ENCODE data around the gene FNBP1.
"Not testable (repeated sequence)": the region's sequence is repeated elsewhere in the genome, so short reads cannot be mapped to it uniquely, and the experiment has no call there.

The FNBP1 gene

DNA sequence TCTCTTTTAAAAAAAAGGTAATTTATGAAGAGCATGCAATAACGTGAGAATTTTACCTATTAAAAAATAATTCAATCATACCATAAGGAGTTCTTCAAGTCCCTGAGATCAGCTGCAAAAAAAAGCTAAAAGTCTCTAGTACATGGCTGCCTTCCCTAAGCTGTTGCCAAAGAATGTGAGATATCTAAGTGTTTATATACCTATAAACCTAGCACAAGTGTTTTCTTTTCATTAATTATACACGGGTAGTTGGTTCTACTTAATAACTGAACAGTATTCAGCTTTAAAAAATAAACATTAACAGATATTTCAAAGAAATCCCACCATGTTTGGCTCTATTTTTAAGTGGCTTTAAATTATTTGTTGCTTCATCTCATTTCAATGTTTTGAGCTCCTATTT, 25.9 kb downstream of the FNBP1 start:
- Mint-ChIP-seq H3K36me3 (peaks cover 20% of the 10 kb centered on the region), H3K9me3 (no peaks in the 10 kb centered on the region), H3K27ac (peak overlapping the region; percentile 97), H3K27me3 (no peaks in the 10 kb centered on the region), H3K4me3 (peak overlapping the region; percentile 61), H3K4me1 (peaks cover 74% of the 10 kb centered on the region)

DNA sequence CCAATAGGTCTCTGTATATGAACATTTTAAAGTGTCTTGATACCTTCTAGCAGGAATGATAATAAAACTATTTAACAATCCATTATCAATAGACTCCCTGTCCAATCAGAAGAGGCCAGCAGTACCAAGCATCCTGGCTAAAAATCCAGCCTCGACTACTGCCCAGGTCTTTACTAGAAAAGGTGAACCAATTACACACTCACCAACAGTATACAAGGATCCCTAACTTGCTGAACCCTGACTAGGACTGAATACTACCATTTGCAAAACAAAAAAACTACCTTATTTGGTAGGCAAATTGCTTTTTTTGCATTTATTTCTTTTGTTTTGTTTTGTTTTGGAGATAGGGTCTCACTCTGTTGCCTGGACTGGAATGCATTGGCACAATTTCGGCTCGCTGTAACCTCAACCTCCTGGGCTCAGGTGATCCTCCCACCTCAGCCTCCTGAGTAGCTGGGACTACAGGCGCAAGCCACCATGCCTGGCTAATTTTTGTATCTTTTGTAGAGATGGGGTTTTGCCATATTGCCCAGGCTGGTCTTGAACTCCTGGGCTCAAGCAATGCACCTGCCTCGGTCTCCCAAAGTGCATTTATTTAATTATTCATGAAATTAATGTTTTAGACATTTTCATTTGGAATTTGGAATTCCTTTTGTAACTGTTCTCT, 27.5 kb downstream of the FNBP1 start:
- Mint-ChIP-seq H3K4me3 (no peak overlapping the region), H3K27ac (peak overlapping the region; percentile 53), H3K4me1 (peaks cover 74% of the 10 kb centered on the region), H3K27me3 (no peaks in the 10 kb centered on the region), H3K36me3 (peaks cover 20% of the 10 kb centered on the region), H3K9me3 (no peaks in the 10 kb centered on the region)

DNA sequence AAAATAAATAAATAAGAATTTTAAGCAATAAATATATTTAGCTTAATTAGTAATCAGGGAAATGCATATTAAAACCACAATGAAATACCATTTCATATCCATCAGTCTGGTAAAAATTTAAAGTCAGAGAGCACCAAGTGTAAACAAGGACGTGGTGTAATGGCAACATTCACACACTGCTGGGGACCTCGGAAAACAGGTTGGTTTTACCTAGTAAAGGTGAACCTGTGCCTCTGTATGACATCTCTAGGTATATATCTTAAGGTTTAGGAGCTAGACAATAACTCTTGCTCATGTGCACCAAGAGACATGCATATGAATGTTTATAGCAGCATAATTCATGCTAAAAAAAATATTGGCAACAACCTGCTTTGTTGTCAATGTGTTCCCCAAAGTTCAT, 29.7 kb downstream of the FNBP1 start:
- Mint-ChIP-seq H3K27me3 (no peaks in the 10 kb centered on the region), H3K36me3 (peaks cover 24% of the 10 kb centered on the region), H3K4me1 (peaks cover 81% of the 10 kb centered on the region), H3K4me3 (no peak overlapping the region), H3K27ac (peak overlapping the region; percentile 80), H3K9me3 (no peaks in the 10 kb centered on the region)

DNA sequence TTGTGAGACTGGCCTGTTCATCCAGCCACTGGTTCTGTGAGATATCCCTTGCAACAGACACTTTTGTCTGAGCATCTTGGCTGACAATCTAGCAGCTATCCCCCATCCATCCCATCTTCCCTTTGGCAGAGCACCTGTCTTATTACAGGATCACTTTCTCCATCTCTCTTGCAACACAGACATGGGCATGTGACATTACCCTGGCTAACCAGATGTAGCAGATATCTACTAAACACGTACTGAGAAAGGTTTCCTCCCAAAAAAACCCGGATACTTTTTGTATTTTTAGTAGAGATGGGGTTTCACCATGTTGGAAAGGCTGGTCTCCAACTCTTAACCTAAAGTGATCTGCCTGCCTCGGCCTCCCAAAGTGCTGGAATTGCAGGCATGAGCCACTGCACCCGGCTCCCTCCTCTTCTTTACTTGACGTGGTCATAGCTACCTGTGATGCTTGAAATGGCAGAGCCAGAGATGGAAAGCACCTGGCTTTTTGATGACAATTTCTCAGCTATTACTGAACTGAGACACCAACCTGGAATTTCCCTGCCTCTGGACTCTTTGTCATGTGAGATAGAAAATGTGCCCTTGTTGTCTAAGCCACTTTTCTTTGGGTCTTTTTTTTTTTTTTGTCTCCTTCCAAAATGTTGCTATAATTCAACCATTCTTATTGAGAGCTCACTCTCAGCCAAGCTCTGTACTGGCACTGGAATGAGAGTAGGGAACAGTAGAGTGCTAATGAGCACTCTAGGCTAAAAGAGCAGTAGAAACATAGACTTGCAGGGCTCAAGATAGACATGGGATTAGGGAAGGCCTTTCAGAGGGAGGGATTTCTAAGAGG, 32.6 kb downstream of the FNBP1 start:
- Mint-ChIP-seq H3K27ac (peak overlapping the region; percentile 99), H3K4me1 (peaks cover 90% of the 10 kb centered on the region)

DNA sequence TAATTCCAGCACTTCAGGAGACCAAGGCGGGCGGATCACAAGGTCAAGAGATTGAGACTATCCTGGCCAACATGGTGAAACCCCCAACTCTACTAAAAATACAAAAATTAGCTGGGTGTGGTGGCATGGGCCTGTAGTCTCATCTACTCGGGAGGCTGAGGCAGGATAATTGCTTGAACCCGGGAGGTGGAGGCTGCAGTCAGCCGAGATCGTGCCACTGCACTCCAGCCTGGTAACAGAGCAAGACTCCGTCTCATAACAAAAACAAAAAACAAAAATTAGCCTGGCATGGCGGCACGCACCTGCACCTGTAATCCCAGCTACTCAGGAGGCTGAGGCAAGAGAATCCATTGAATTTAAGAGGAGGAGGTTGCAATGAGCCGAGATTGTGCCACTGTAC, 33.4 kb downstream of the FNBP1 start:
- H3K27me3 Mint-ChIP-seq, H3K9me3 Mint-ChIP-seq: not testable (repeated sequence)
- Mint-ChIP-seq H3K36me3 (peaks cover 15% of the 10 kb centered on the region), H3K4me1 (peaks cover 83% of the 10 kb centered on the region), H3K27ac (peak overlapping the region; percentile 99), H3K4me3 (peak overlapping the region; percentile 26)

More for the DNA sequence above, 32.6 kb downstream of the FNBP1 start:
- peaks cover 15% of the 10 kb centered on the region for H3K36me3 Mint-ChIP-seq
- H3K9me3 Mint-ChIP-seq: no peaks in the 10 kb centered on the region
- peak overlapping the region; percentile 70 for H3K4me3 Mint-ChIP-seq
- H3K27me3 Mint-ChIP-seq: no peaks in the 10 kb centered on the region

DNA sequence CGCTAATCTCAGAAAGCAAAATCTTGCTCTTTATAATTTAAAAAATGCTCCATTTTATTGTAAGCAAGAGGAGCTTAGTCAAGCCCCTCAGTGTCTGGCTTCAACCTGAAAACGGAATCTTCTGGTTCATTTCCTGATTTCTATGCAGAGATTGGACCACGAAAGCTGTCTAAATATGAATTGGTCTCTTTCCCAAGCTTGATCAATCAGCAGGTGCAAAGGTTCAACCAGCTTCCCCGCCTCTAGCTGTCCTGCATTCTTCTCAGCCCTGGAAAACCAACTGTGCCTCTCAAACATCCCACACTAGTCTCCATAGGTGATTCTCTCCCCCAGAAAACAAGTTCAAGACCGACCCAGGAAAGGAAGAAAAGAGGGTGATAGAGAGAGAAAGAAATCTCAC, 34.5 kb downstream of the FNBP1 start:
- Mint-ChIP-seq H3K4me1 (peaks cover 85% of the 10 kb centered on the region), H3K36me3 (peaks cover 13% of the 10 kb centered on the region), H3K9me3 (no peaks in the 10 kb centered on the region), H3K27ac (peak overlapping the region; percentile 99), H3K27me3 (no peaks in the 10 kb centered on the region), H3K4me3 (peak overlapping the region; percentile 30)

DNA sequence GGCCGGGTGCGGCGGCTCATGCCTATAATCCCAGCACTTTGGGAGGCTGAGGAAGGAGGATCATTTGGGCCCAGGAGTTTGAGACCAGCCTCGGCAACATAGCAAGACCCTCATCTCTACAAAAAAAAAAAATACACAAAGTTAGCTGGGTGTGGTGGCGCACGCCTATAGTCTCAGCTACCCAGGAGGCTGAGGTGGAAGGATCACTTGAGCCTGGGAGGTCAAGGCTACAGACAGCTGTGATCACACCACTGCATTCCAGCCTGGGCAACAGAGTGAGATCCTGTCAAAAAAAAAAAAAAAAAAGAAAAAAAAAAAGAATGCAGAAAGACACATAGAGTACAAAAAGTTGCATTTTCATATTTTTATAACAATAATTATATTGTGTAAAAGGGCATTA, 36.0 kb downstream of the FNBP1 start:
- H3K36me3 Mint-ChIP-seq: peaks cover 13% of the 10 kb centered on the region
- peak overlapping the region; percentile 79 for H3K27ac Mint-ChIP-seq
- not testable (repeated sequence) for H3K4me3 Mint-ChIP-seq, H3K9me3 Mint-ChIP-seq, H3K27me3 Mint-ChIP-seq
- H3K4me1 Mint-ChIP-seq: peaks cover 85% of the 10 kb centered on the region

DNA sequence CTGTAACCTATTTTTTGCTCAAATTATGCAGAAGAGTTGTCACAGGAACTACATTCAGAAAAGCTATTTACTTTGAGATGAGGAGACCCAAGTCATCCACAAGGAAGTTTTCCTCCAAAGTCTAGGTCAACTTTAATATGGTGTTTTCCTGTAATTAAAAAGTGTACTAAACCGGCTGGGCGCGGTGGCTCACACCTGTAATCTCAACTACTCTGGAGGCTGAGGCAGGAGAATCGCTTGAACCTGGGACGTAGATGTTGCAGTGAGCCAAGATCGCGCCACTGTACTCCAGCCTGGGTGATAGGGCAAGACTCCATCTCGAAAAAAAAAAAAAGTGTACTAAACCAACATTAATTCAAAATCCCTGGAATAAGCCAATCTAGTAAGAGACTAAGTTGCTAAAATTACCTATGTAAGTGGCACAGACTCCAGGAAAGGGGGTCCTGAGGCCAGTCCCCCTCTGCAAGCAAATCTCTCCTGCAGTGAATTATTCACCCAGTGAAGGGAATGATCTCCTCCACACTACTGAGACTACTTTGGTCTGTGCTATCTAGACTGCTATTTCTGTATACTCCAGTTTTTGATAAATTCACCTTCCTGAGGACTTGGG, 38.9 kb downstream of the FNBP1 start:
- Mint-ChIP-seq H3K4me3 (no peak overlapping the region), H3K4me1 (peaks cover 77% of the 10 kb centered on the region), H3K36me3 (peaks cover 5% of the 10 kb centered on the region), H3K9me3 (no peaks in the 10 kb centered on the region), H3K27me3 (no peaks in the 10 kb centered on the region), H3K27ac (no peak overlapping the region)

DNA sequence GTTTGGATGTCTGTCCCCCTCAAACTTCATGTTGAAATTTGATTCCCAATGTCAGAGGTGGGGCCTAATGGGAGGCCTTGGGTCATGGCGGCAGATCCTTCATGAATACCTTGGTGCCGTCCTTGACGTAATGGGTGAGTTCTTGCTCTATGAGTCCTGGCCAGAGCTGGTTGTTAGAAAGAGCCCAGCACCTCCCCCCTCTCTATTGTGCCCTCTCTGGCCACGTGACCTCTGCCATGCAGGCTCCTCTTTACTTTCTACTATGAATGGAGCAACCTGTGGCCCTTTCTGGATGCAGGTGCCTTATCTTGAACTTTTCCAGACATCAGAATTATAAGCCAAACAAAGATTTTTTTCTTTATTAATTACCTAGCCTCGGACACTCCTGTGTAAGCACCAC, 40.7 kb downstream of the FNBP1 start:
- peaks cover 77% of the 10 kb centered on the region for H3K4me1 Mint-ChIP-seq
- H3K27ac Mint-ChIP-seq: peak overlapping the region; percentile 62

DNA sequence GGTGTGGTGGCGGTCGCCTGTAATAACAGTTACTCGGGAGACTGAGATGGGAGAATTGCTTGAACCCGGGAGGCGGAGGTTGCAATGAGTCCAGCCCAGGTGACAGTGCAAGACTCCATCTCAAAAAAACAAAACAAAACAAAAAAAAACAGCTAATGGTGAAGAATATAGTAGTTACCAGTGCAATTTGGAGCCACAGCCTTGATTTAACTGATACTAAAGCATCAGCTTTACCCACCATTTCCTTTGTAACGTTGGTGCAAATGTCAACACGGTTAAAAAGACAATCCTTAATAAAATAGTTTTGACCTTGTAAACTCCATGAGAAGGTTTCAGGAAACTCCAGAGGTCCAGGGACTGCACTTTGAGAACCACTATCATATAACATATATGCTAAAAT, 41.8 kb downstream of the FNBP1 start:
- no peak overlapping the region for H3K4me3 Mint-ChIP-seq

More for the DNA sequence above, 40.7 kb downstream of the FNBP1 start:
- Mint-ChIP-seq H3K36me3 (peaks cover 7% of the 10 kb centered on the region), H3K4me3 (no peak overlapping the region), H3K27me3 (no peaks in the 10 kb centered on the region), H3K9me3 (no peaks in the 10 kb centered on the region)

DNA sequence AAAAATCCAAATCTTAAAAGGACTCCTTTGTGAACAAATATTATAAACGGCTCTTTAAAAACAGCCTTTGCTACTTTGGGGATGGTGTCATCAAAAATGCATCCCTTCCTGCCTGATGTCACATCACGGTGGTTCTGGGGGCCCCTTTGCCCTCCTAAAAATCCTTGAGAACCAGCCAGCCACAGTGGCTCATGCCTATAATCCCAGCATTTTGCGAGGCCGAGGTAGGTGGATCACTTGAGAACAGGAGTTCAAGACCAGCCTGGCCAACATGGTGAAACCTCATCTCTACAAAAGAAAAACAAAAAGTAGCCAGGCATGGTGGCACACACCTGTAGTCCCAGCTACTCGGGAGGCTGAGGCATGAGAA, 43.9 kb downstream of the FNBP1 start:
- Mint-ChIP-seq H3K27ac (peak overlapping the region; percentile 99), H3K4me1 (peaks cover 82% of the 10 kb centered on the region), H3K4me3 (peak overlapping the region; percentile 82), H3K27me3 (no peaks in the 10 kb centered on the region), H3K36me3 (peaks cover 19% of the 10 kb centered on the region), H3K9me3 (no peaks in the 10 kb centered on the region)

More for the DNA sequence above, 41.8 kb downstream of the FNBP1 start:
- Mint-ChIP-seq H3K36me3 (peaks cover 8% of the 10 kb centered on the region), H3K27me3 (no peaks in the 10 kb centered on the region), H3K4me1 (peaks cover 75% of the 10 kb centered on the region), H3K9me3 (no peaks in the 10 kb centered on the region), H3K27ac (peak overlapping the region; percentile 59)

DNA sequence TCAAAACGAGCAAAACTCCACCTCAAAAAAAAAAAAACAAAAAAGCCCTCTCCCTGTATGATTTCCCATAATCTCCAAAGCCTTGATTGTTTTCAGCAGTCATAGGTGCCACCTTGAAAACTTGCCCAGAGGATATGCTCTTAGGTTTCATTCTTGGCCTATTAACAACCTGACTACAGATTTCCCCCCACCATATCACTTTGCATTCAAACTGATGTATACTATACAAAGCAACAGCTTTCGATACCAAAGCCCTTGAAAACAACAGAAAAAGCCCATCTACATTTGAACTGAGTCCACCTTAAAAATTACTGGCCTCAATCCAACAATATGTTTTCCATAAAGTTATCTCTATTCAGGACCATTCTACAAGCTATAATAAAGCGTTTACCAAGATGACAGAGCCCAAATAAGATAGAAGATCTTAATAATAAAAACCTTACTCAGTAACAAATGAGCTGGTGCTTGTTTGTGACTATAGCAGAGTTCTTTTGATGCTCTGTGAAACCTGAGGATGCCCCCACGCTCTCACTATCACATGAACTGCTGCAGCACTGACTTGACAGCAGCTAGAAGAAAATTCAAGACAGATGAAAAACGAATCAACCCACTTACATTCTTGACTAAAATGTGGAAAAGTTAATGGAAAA, 44.4 kb downstream of the FNBP1 start:
- H3K4me3 Mint-ChIP-seq: peak overlapping the region; percentile 82
- H3K4me1 Mint-ChIP-seq: peaks cover 81% of the 10 kb centered on the region
- H3K36me3 Mint-ChIP-seq: peaks cover 22% of the 10 kb centered on the region
- H3K27me3 Mint-ChIP-seq: no peaks in the 10 kb centered on the region
- no peaks in the 10 kb centered on the region for H3K9me3 Mint-ChIP-seq
- peak overlapping the region; percentile 99 for H3K27ac Mint-ChIP-seq

DNA sequence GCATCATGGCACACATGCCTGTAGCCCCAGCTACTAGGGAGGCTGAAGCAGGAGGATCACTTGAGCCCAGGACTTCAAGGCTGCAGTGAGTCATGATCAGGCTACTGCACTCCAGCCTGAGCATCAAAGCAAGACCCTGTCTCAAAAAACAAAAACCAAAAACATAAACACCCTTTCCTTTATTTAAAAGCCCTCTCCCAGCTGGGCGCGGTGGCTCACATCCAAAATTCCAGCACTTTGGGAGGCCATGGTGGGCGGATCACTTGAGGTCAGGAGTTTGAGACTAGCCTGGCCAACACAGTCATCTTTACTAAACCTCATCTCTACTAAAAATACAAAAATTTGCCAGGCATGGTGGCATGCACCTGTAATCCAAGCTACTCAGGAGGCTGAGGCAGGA, 45.3 kb downstream of the FNBP1 start:
- H3K9me3 Mint-ChIP-seq, H3K27me3 Mint-ChIP-seq, H3K4me3 Mint-ChIP-seq: not testable (repeated sequence)
- Mint-ChIP-seq H3K4me1 (peaks cover 72% of the 10 kb centered on the region), H3K36me3 (peaks cover 22% of the 10 kb centered on the region), H3K27ac (peak overlapping the region; percentile 55)

DNA sequence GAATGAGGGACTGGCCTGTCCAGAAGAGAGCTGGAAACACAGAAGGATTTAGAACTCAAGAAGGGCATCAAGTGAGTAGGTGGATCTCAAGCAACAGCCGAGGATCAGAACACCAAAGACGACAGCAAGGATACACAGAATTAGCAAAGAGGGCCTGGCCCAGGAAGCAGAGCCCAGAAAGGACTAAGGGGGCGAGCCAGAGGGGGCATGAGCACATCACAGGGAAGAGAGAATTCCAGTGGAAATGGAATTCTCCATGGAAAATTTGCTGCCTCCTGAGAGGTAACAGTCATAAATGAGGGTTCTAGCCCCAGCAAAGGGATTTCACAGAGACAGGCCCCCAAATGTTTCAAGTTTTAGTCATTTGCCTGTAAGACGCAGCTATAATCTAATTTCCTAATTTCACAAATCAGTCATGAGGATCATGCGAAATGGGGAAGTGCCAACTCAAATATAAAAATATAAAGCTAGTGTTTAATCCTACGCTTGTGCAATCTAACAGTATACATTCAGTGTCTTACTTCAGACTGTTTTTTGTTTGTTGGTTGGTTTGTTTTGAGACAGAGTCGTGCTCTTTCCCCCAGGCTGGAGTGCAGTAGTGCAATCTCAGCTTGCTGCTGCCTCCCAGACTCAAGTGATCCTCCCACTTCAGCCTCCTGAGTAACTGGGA, 46.7 kb downstream of the FNBP1 start:
- Mint-ChIP-seq H3K36me3 (peaks cover 21% of the 10 kb centered on the region), H3K27me3 (no peaks in the 10 kb centered on the region), H3K9me3 (no peaks in the 10 kb centered on the region), H3K27ac (peak overlapping the region; percentile 100), H3K4me3 (peak overlapping the region; percentile 89), H3K4me1 (peaks cover 76% of the 10 kb centered on the region)
